T-helper 17 cell (primary cell): ENCODE results near the gene AIF1L. TPM values are rescaled to one million over a fixed set of nuclear protein-coding genes. Genes with fewer than 3 reads are reported as not detected.

Experiments used
- ATAC-seq: fragments of 150-1000 bp; cut with Tn5 transposase; 2 replicates; pipeline ENCODE4 v1.10.0; 2021; ENCODE audit warnings: mild to moderate bottlenecking, moderate library complexity
- DNase-seq, 3 donors: peaks; one replicate each; pipeline versions ENCODE4 v3.0.0 to v3.0.0-alpha.2; 2020 to 2021
- H3K9me3 ChIP-seq: one replicate; pipeline ENCODE4 v1.7.0; 2013; ENCODE audit warnings: low read length, mild to moderate bottlenecking; ENCODE audit not compliant: control insufficient read depth, poor library complexity, severe bottlenecking
- H3K27ac Mint-ChIP-seq: one replicate; pipeline ENCODE4 v1.8.0; 2022; ENCODE audit warnings: mild to moderate bottlenecking, moderate library complexity, mixed read lengths
- H3K27me3 Mint-ChIP-seq: one replicate; pipeline ENCODE4 v1.8.0; 2022; ENCODE audit warnings: mixed read lengths
- H3K36me3 Mint-ChIP-seq: one replicate; pipeline ENCODE4 v1.8.0; 2022; ENCODE audit warnings: low read depth, mixed read lengths
- H3K4me1 Mint-ChIP-seq: one replicate; pipeline ENCODE4 v1.8.0; 2022; ENCODE audit warnings: mild to moderate bottlenecking, mixed read lengths
- H3K4me3 Mint-ChIP-seq: one replicate; pipeline ENCODE4 v1.8.0; 2022; ENCODE audit warnings: mild to moderate bottlenecking, moderate library complexity, mixed read lengths
- total RNA-seq, 4 donors: library from RNA in 2 of 4; stranded (reverse) in 2 of 4; gene quantifications; one replicate each; pipeline ENCODE4 v1.2.3 and lab custom pipeline; 2022 to 2026

The AIF1L gene
- total RNA-seq, 2 donors from 2014 or later: 0.22 TPM; not detected in 1

- Mint-ChIP-seq H3K27ac (no peak overlapping the region), H3K36me3 (no peaks in the 10 kb centered on the region), H3K4me1 (peaks cover 3% of the 10 kb centered on the region), H3K4me3 (no peak overlapping the region), H3K27me3 (peaks cover 27% of the 10 kb centered on the region)
- DNase-seq: no peak
- ATAC-seq: no peak
- H3K9me3 ChIP-seq: no peaks in the 10 kb centered on the region
Measured at GRCh38 chr9:131065599-131065998, 30.7 kb upstream of the AIF1L start.

- no peaks in the 10 kb centered on the region for H3K9me3 ChIP-seq
- H3K27me3 Mint-ChIP-seq: peaks cover 26% of the 10 kb centered on the region
- H3K4me3 Mint-ChIP-seq: peak overlapping the region; percentile 25
- no peak overlapping the region for H3K27ac Mint-ChIP-seq
- ATAC-seq: no peak
- no peaks in the 10 kb centered on the region for H3K36me3 Mint-ChIP-seq
- no peak for DNase-seq
- H3K4me1 Mint-ChIP-seq: peaks cover 3% of the 10 kb centered on the region
Measured at GRCh38 chr9:131067625-131068024, 28.7 kb upstream of the AIF1L start.

GRCh38 chr9:131068076-131068816 lies 28.1 kb upstream of the AIF1L start:
- Mint-ChIP-seq H3K27ac (no peak overlapping the region), H3K36me3 (no peaks in the 10 kb centered on the region), H3K4me3 (no peak overlapping the region), H3K27me3 (peaks cover 23% of the 10 kb centered on the region), H3K4me1 (peaks cover 2% of the 10 kb centered on the region)
- DNase-seq: no peak
- ATAC-seq: no peak
- H3K9me3 ChIP-seq: no peaks in the 10 kb centered on the region

GRCh38 chr9:131069699-131070098 lies 26.6 kb upstream of the AIF1L start:
- Mint-ChIP-seq H3K4me1 (peaks cover 2% of the 10 kb centered on the region), H3K27me3 (peaks cover 25% of the 10 kb centered on the region), H3K36me3 (no peaks in the 10 kb centered on the region), H3K27ac (no peak overlapping the region), H3K4me3 (no peak overlapping the region)
- ATAC-seq: no peak
- H3K9me3 ChIP-seq: no peaks in the 10 kb centered on the region
- no peak for DNase-seq

- Mint-ChIP-seq H3K4me1 (peaks cover 2% of the 10 kb centered on the region), H3K27ac (no peak overlapping the region), H3K36me3 (no peaks in the 10 kb centered on the region), H3K4me3 (no peak overlapping the region), H3K27me3 (peaks cover 24% of the 10 kb centered on the region)
- ATAC-seq: no peak
- H3K9me3 ChIP-seq: no peaks in the 10 kb centered on the region
- no peak for DNase-seq
Measured at GRCh38 chr9:131072107-131072870, 24.0 kb upstream of the AIF1L start.

GRCh38 chr9:131072871-131073237 lies 23.5 kb upstream of the AIF1L start:
- H3K9me3 ChIP-seq: no peaks in the 10 kb centered on the region
- DNase-seq (no peak), ATAC-seq (no peak)
- no peak overlapping the region for H3K27ac Mint-ChIP-seq
- H3K4me3 Mint-ChIP-seq: no peak overlapping the region
- H3K27me3 Mint-ChIP-seq: peaks cover 18% of the 10 kb centered on the region
- H3K36me3 Mint-ChIP-seq: no peaks in the 10 kb centered on the region
- peaks cover 2% of the 10 kb centered on the region for H3K4me1 Mint-ChIP-seq

GRCh38 chr9:131076347-131077195 lies 19.8 kb upstream of the AIF1L start:
- peaks cover 5% of the 10 kb centered on the region for H3K27me3 Mint-ChIP-seq
- ATAC-seq: no peak
- no peak overlapping the region for H3K27ac Mint-ChIP-seq
- H3K4me1 Mint-ChIP-seq: peaks cover 3% of the 10 kb centered on the region
- no peaks in the 10 kb centered on the region for H3K9me3 ChIP-seq
- DNase-seq: no peak
- H3K36me3 Mint-ChIP-seq: no peaks in the 10 kb centered on the region
- H3K4me3 Mint-ChIP-seq: no peak overlapping the region

GRCh38 chr9:131078427-131079366 lies 17.6 kb upstream of the AIF1L start:
- ATAC-seq (no peak), DNase-seq (no peak)
- H3K27ac Mint-ChIP-seq: no peak overlapping the region
- H3K36me3 Mint-ChIP-seq: no peaks in the 10 kb centered on the region
- no peaks in the 10 kb centered on the region for H3K27me3 Mint-ChIP-seq
- H3K4me3 Mint-ChIP-seq: no peak overlapping the region
- H3K4me1 Mint-ChIP-seq: peaks cover 3% of the 10 kb centered on the region
- H3K9me3 ChIP-seq: no peaks in the 10 kb centered on the region

GRCh38 chr9:131080589-131080988 lies 15.7 kb upstream of the AIF1L start:
- H3K27me3 Mint-ChIP-seq: peaks cover 8% of the 10 kb centered on the region
- DNase-seq (no peak), ATAC-seq (no peak)
- H3K4me1 Mint-ChIP-seq: peaks cover 3% of the 10 kb centered on the region
- no peaks in the 10 kb centered on the region for H3K9me3 ChIP-seq
- H3K4me3 Mint-ChIP-seq: no peak overlapping the region
- no peaks in the 10 kb centered on the region for H3K36me3 Mint-ChIP-seq
- H3K27ac Mint-ChIP-seq: no peak overlapping the region

GRCh38 chr9:131081868-131082267 lies 14.5 kb upstream of the AIF1L start:
- peaks cover 3% of the 10 kb centered on the region for H3K4me1 Mint-ChIP-seq
- peaks cover 8% of the 10 kb centered on the region for H3K27me3 Mint-ChIP-seq
- H3K36me3 Mint-ChIP-seq: no peaks in the 10 kb centered on the region
- no peak overlapping the region for H3K27ac Mint-ChIP-seq
- no peak for ATAC-seq
- no peak overlapping the region for H3K4me3 Mint-ChIP-seq
- DNase-seq: no peak
- no peaks in the 10 kb centered on the region for H3K9me3 ChIP-seq

- DNase-seq: no peak
- Mint-ChIP-seq H3K36me3 (no peaks in the 10 kb centered on the region), H3K4me1 (peaks cover 3% of the 10 kb centered on the region), H3K27ac (no peak overlapping the region), H3K4me3 (no peak overlapping the region), H3K27me3 (peaks cover 13% of the 10 kb centered on the region)
- H3K9me3 ChIP-seq: no peaks in the 10 kb centered on the region
- no peak for ATAC-seq
Measured at GRCh38 chr9:131082774-131083512, 13.4 kb upstream of the AIF1L start.
